Measurements from ENCODE around the gene MAN1A2. TPM values are rescaled to one million over a fixed set of nuclear protein-coding genes. Genes with fewer than 3 reads are reported as not detected.
A peak's percentile ranks its signal among the peaks of the same experiment; 100 is the strongest.

MAN1A2 gene
- total and polyA plus RNA-seq, 9 of the 15 experiments (the other 6 are each of a cell fraction or from before 2014, with no cell fraction given) = 4.2 to 38.4 (median 18.7) TPM

- TF ChIP-seq ZBTB8A (IDR thresholded peaks at IDR 0.05; ENCODE audit: partially characterized antibody) (no peak), TCF7L2 (IDR thresholded peaks at IDR 0.05; ENCODE audit: low read depth, low read length) (no peak), MAFF (IDR thresholded peaks at IDR 0.05; ENCODE audit: low read length) (no peak), ELF1 (tag; IDR thresholded peaks at IDR 0.05) (no peak), BACH1 (tag; IDR thresholded peaks at IDR 0.05) (no peak), ZBTB34 (CRISPR knock-in tag; IDR thresholded peaks at IDR 0.05) (no peak), MAFK (IDR thresholded peaks at IDR 0.05; ENCODE audit: low read length) (no peak), CBX5 (IDR thresholded peaks at IDR 0.05; ENCODE audit: borderline replicate concordance, low read depth) (peak; percentile 62; the same call in 1 of the 2 replicates), FIP1L1 (IDR thresholded peaks at IDR 0.05; ENCODE audit: low read depth, low read length, poor library complexity, severe bottlenecking) (no peak), ARID2 (IDR thresholded peaks at IDR 0.05) (no peak)
- TF ChIP-seq, protein P1, sequence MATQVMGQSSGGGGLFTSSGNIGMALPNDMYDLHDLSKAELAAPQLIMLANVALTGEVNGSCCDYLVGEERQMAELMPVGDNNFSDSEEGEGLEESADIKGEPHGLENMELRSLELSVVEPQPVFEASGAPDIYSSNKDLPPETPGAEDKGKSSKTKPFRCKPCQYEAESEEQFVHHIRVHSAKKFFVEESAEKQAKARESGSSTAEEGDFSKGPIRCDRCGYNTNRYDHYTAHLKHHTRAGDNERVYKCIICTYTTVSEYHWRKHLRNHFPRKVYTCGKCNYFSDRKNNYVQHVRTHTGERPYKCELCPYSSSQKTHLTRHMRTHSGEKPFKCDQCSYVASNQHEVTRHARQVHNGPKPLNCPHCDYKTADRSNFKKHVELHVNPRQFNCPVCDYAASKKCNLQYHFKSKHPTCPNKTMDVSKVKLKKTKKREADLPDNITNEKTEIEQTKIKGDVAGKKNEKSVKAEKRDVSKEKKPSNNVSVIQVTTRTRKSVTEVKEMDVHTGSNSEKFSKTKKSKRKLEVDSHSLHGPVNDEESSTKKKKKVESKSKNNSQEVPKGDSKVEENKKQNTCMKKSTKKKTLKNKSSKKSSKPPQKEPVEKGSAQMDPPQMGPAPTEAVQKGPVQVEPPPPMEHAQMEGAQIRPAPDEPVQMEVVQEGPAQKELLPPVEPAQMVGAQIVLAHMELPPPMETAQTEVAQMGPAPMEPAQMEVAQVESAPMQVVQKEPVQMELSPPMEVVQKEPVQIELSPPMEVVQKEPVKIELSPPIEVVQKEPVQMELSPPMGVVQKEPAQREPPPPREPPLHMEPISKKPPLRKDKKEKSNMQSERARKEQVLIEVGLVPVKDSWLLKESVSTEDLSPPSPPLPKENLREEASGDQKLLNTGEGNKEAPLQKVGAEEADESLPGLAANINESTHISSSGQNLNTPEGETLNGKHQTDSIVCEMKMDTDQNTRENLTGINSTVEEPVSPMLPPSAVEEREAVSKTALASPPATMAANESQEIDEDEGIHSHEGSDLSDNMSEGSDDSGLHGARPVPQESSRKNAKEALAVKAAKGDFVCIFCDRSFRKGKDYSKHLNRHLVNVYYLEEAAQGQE (IDR thresholded peaks at IDR 0.05; ENCODE audit: borderline replicate concordance) = peak; percentile 42
- TF ChIP-seq, protein P1 (CRISPR knock-in tag; IDR thresholded peaks at IDR 0.05; ENCODE audit: low read depth) = peak; percentile 72; the same call in 1 of the 2 replicates
- TF ChIP-seq, protein P2, sequence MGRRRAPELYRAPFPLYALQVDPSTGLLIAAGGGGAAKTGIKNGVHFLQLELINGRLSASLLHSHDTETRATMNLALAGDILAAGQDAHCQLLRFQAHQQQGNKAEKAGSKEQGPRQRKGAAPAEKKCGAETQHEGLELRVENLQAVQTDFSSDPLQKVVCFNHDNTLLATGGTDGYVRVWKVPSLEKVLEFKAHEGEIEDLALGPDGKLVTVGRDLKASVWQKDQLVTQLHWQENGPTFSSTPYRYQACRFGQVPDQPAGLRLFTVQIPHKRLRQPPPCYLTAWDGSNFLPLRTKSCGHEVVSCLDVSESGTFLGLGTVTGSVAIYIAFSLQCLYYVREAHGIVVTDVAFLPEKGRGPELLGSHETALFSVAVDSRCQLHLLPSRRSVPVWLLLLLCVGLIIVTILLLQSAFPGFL (CRISPR knock-in tag; IDR thresholded peaks at IDR 0.05) = no peak
- TF ChIP-seq, protein P3, sequence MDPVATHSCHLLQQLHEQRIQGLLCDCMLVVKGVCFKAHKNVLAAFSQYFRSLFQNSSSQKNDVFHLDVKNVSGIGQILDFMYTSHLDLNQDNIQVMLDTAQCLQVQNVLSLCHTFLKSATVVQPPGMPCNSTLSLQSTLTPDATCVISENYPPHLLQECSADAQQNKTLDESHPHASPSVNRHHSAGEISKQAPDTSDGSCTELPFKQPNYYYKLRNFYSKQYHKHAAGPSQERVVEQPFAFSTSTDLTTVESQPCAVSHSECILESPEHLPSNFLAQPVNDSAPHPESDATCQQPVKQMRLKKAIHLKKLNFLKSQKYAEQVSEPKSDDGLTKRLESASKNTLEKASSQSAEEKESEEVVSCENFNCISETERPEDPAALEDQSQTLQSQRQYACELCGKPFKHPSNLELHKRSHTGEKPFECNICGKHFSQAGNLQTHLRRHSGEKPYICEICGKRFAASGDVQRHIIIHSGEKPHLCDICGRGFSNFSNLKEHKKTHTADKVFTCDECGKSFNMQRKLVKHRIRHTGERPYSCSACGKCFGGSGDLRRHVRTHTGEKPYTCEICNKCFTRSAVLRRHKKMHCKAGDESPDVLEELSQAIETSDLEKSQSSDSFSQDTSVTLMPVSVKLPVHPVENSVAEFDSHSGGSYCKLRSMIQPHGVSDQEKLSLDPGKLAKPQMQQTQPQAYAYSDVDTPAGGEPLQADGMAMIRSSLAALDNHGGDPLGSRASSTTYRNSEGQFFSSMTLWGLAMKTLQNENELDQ (CRISPR knock-in tag; IDR thresholded peaks at IDR 0.05; ENCODE audit: borderline replicate concordance) = no peak
These were observed 838 bp upstream of the MAN1A2 start (continued) for GRCh38 chr1:117366177-117367045.

Data from K562 (cell line).